K562 (cell line): ENCODE measurements around the gene ABCA7. TPM values are rescaled to one million over a fixed set of nuclear protein-coding genes. Genes with fewer than 3 reads are reported as not detected.

Experiments
- ATAC-seq: fragments of 200-7000 bp; cut with Tn5 transposase; 3 replicates; pipeline ENCODE4 v1.9.1; 2020; ENCODE audit warnings: moderate library complexity
- BruUV-seq: library from RNA; stranded (reverse); fragments of 400-500 nt; replicated peaks from 2 replicates; lab custom pipeline; 2021; lab: Mats Ljungman, UMichigan
- CTCF ChIA-PET: fragments of 300-600 bp; formaldehyde crosslinking; extraction: SDS; loops from one replicate; lab custom pipeline; 2021; ENCODE audit warnings: low intra/inter-chr PET ratio; lab: Yijun Ruan, JAX
- POLR2A ChIA-PET: fragments of 300-600, 350-650 bp; sonication (Branson Sonifier 250); formaldehyde crosslinking; extraction: SDS; loops from one replicate; lab custom pipeline; 2021; ENCODE audit warnings: antibody characterized with exemption, inconsistent platforms; lab: Yijun Ruan, JAX
- DNase-seq, 4 experiments: peaks; one replicate each; pipeline versions ENCODE4 v3.0.0 to v3.0.0-alpha.2; 2011 to 2018; ENCODE audit warnings: low spot score in 3 of 4, mixed read lengths in 3 of 4; ENCODE audit errors: extremely low read depth in 1 of 4
- FAIRE-seq: peaks from 2 replicates; lab custom pipeline; 2011; peaks lifted over from hg19 to GRCh38; lab: Jason Lieb, UNC
- H2AFZ ChIP-seq: 2 replicates; pipeline ENCODE4 v1.6.0; 2011; ENCODE audit warnings: low read depth, low read length, control low read depth, inconsistent platforms
- H3K27ac ChIP-seq: fragments of 200-600 bp; 3 replicates; pipeline ENCODE4 v1.8.0; 2011; ENCODE audit warnings: low read depth, mild to moderate bottlenecking, control low read depth, inconsistent platforms, low read length, moderate library complexity, mixed read lengths; ENCODE audit errors: extremely low read depth
- H3K27me3 ChIP-seq, 2 experiments: fragments of 300-600 bp in 1 of 2; 2 replicates in 1 of 2; 3 replicates in 1 of 2; pipeline versions ENCODE4 v1.6.0 to v1.8.0; 2011; ENCODE audit warnings: inconsistent platforms in 2 of 2, low read length in 2 of 2, mild to moderate bottlenecking in 1 of 2, mixed read lengths in 1 of 2, moderate library complexity in 1 of 2; ENCODE audit not compliant: control insufficient read depth in 2 of 2, insufficient read depth in 2 of 2
- H3K36me3 ChIP-seq: fragments of 300-600 bp; 3 replicates; pipeline ENCODE4 v1.8.0; 2011; ENCODE audit warnings: mild to moderate bottlenecking, low read length, inconsistent platforms; ENCODE audit not compliant: control insufficient read depth, insufficient read depth
- H3K4me1 ChIP-seq, 2 experiments: fragments of 200-600 bp in 1 of 2; replicated peaks in 1 of 2; 2 replicates in 1 of 2; 3 replicates in 1 of 2; pipeline versions ENCODE4 v1.5.1 to v1.8.0; 2011; ENCODE audit warnings: inconsistent platforms in 2 of 2, low read length in 2 of 2, mild to moderate bottlenecking in 1 of 2, mixed read lengths in 1 of 2, moderate library complexity in 1 of 2; ENCODE audit not compliant: control insufficient read depth in 2 of 2, insufficient read depth in 2 of 2
- H3K4me2 ChIP-seq: 2 replicates; pipeline ENCODE4 v1.6.1; 2011; ENCODE audit warnings: low read length, control low read depth, inconsistent platforms, mixed read lengths; ENCODE audit not compliant: insufficient read depth
- H3K4me3 ChIP-seq: fragments of 200-600 bp; sonication (generic), shearing (Covaris generic); 2 replicates; pipeline ENCODE4 v1.5.1; 2016; ENCODE audit warnings: control low read depth, inconsistent platforms
- H3K79me2 ChIP-seq: fragments of 200-600 bp; 3 replicates; pipeline ENCODE4 v1.8.0; 2011; ENCODE audit warnings: low read length, inconsistent platforms; ENCODE audit not compliant: control insufficient read depth, insufficient read depth
- H3K9ac ChIP-seq, 2 experiments: 2 replicates each; pipeline versions ENCODE4 v1.6.0 to v1.6.1; 2011; ENCODE audit warnings: low read depth in 2 of 2, low read length in 2 of 2, control low read depth in 1 of 2, inconsistent platforms in 1 of 2, mild to moderate bottlenecking in 1 of 2, mixed read lengths in 1 of 2; ENCODE audit not compliant: insufficient read depth in 1 of 2
- H3K9me1 ChIP-seq: one replicate; pipeline ENCODE4 v1.6.0; 2011; ENCODE audit warnings: inconsistent platforms, mild to moderate bottlenecking, low read length, moderate library complexity; ENCODE audit not compliant: control insufficient read depth, insufficient read depth
- H3K9me3 ChIP-seq: replicated peaks from 2 replicates; pipeline ENCODE4 v1.5.1; 2011; ENCODE audit warnings: low read depth, low read length, inconsistent platforms; ENCODE audit not compliant: control insufficient read depth, insufficient read depth
- H4K20me1 ChIP-seq: replicated peaks from 2 replicates; pipeline ENCODE4 v1.6.1; 2011; ENCODE audit warnings: low read length, inconsistent platforms, mixed read lengths; ENCODE audit not compliant: control insufficient read depth, insufficient read depth
- ADNP ChIP-seq: fragments of 200-800 bp; sonication (Bioruptor generic); IDR thresholded peaks from 2 replicates; pipeline ENCODE4 v1.6.1; 2016; ENCODE audit warnings: missing genetic modification characterization, missing compliant biosample characterization
- CBX2 ChIP-seq: fragments of 200-600 bp; sonication (generic); IDR thresholded peaks from one replicate; pipeline ENCODE4 v1.6.1; 2012; ENCODE audit warnings: mild to moderate bottlenecking, low read length, inconsistent platforms; ENCODE audit not compliant: insufficient read depth, poor library complexity, severe bottlenecking
- CHD4 ChIP-seq: fragments of 200-600 bp; sonication (generic); IDR thresholded peaks from 3 replicates; pipeline ENCODE4 v1.6.1; 2012; ENCODE audit warnings: low read depth, mild to moderate bottlenecking, mixed read lengths, low read length, inconsistent platforms; ENCODE audit not compliant: insufficient read depth, insufficient replicate concordance, poor library complexity, severe bottlenecking
- CTCFL ChIP-seq: IDR thresholded peaks from 2 replicates; pipeline ENCODE4 v1.6.1; 2011; ENCODE audit warnings: borderline replicate concordance, low read depth, mild to moderate bottlenecking, moderate library complexity, low read length; ENCODE audit not compliant: insufficient read depth, poor library complexity, severe bottlenecking
- E2F3 ChIP-seq: fragments of 250-450 bp; sonication (Bioruptor Pico); IDR thresholded peaks from 2 replicates; pipeline ENCODE4 v1.4.0; 2020; ENCODE audit warnings: mild to moderate bottlenecking
- FOXJ2 ChIP-seq: fragments of 200-800 bp; sonication (Bioruptor generic); IDR thresholded peaks from 2 replicates; pipeline ENCODE4 v1.6.1; 2016; ENCODE audit warnings: missing genetic modification characterization, missing compliant biosample characterization
- FOXJ3 ChIP-seq: sonication (generic); formaldehyde crosslinking; IDR thresholded peaks from 2 replicates; pipeline ENCODE4 v1.4.0; 2020; ENCODE audit warnings: mild to moderate bottlenecking, missing genetic modification reagents
- HMGN3 ChIP-seq: IDR thresholded peaks from 2 replicates; pipeline ENCODE4 v1.6.1; 2011; ENCODE audit warnings: borderline replicate concordance, low read depth, mild to moderate bottlenecking, mixed read lengths, low read length; ENCODE audit not compliant: insufficient read length; ENCODE audit errors: extremely low read depth
- HNRNPL ChIP-seq: fragments of 200-400 bp; formaldehyde crosslinking; IDR thresholded peaks from 2 replicates; pipeline ENCODE4 v1.6.1; 2017; ENCODE audit warnings: low read depth, mild to moderate bottlenecking, low read length
- IRF9 ChIP-seq: fragments of 450-650 bp; IDR thresholded peaks from 2 replicates; pipeline ENCODE4 v1.6.1; 2016; ENCODE audit warnings: missing biosample characterization, missing genetic modification characterization
- MLLT1 ChIP-seq, 2 experiments: fragments of 450-650 bp; IDR thresholded peaks; 2 replicates each; pipeline ENCODE4 v1.6.1; 2016
- MLX ChIP-seq, 2 experiments: fragments of 450-650 bp in 1 of 2; sonication (generic) in 1 of 2; formaldehyde crosslinking; conservative IDR thresholded peaks; 2 replicates each; pipeline versions ENCODE4 v1.4.0 to v1.8.1; 2020 to 2022; ENCODE audit warnings: mild to moderate bottlenecking in 1 of 2, missing genetic modification reagents in 1 of 2
- NR2C1 ChIP-seq, 2 experiments: fragments of 450-650 bp; IDR thresholded peaks; 2 replicates each; pipeline ENCODE4 v1.6.1; 2017; ENCODE audit warnings: mild to moderate bottlenecking in 2 of 2, antibody characterized with exemption in 1 of 2, inconsistent platforms in 1 of 2, missing compliant biosample characterization in 1 of 2, missing genetic modification characterization in 1 of 2
- RBM17 ChIP-seq: fragments of 200-400 bp; formaldehyde crosslinking; IDR thresholded peaks from 2 replicates; pipeline ENCODE4 v1.6.1; 2017; ENCODE audit warnings: low read depth, mild to moderate bottlenecking, low read length, borderline replicate concordance
- SRSF3 ChIP-seq: fragments of 200-400 bp; formaldehyde crosslinking; IDR thresholded peaks from 2 replicates; pipeline ENCODE4 v1.6.1; 2016; ENCODE audit warnings: mild to moderate bottlenecking, low read length, moderate library complexity; ENCODE audit not compliant: insufficient read depth
- ZNF311 ChIP-seq: fragments of 250-450 bp; sonication (Bioruptor Pico); IDR thresholded peaks from 2 replicates; pipeline ENCODE4 v1.4.0; 2020; ENCODE audit warnings: mild to moderate bottlenecking, moderate library complexity
- WGBS: fragments of 100-300 bp; shearing (Covaris generic); methylation state at CpG from one replicate; pipeline ENCODE4 v1.1.6; 2016; ENCODE audit warnings: low coverage, mixed read lengths; ENCODE audit not compliant: insufficient coverage; ENCODE audit errors: missing lambda C conversion rate; 5-methylcytosine and 5-hydroxymethylcytosine counted together
- in situ Hi-C: fragments of 300-500 bp; cut with MboI; formaldehyde crosslinking; loops from 4 replicates; pipeline ENCODE4 v1.15.0; 2018; ENCODE audit warnings: inconsistent platforms, mixed read lengths
- intact Hi-C: fragments of 100-400 bp; cut with micrococcal nuclease; formaldehyde crosslinking; loops from 2 replicates; pipeline ENCODE4 v1.14.2; 2022
- polyA plus RNA-seq, 8 experiments: library from polyadenylated mRNA; depleted of rRNA in 4 of 8; stranded (reverse) in 5 of 8; unstranded in 3 of 8; fragments of >200 nt; fragmentation: Nextera tagmentation in 2 of 8; fragmentation: Illumina TruSeq in 1 of 8; extraction: Ambion mirVana in 2 of 8; extraction: Trizol in 1 of 8; gene quantifications; 2 replicates each; pipeline versions ENCODE4 v1.2.1 to v1.2.3, GENCODE V29; 2011 to 2014; ENCODE audit warnings: inconsistent platforms in 1 of 8, missing spikeins in 1 of 8
- total RNA-seq, 7 experiments: library from RNA; depleted of rRNA in 6 of 7; stranded (reverse); fragments of >200 nt in 6 of 7; fragmentation: Illumina TruSeq in 2 of 7; extraction: Trizol in 2 of 7; gene quantifications; 2 replicates each; pipeline versions ENCODE4 v1.2.1 to v1.2.3, GENCODE V29; 2011 to 2021; ENCODE audit warnings: low replicate concordance in 1 of 7

Gene ABCA7
- total and polyA plus RNA-seq, 9 of the 15 experiments (the other 6 are each of a cell fraction or from before 2014, with no cell fraction given): 2.3 to 96.1 (median 31.2) TPM

GRCh38 chr19:1027650-1028061 lies 12.3 kb upstream of the ABCA7 start:
- no peaks in the 10 kb centered on the region for H3K9me1 ChIP-seq
- peak overlapping the region; percentile 98 for H3K27ac ChIP-seq
- no peak for FAIRE-seq
- H4K20me1 ChIP-seq: no peaks in the 10 kb centered on the region
- peak overlapping the region; percentile 79 for H3K4me2 ChIP-seq
- H3K4me1 ChIP-seq: peaks cover 20 to 68% of the 10 kb centered on the region in 2 experiments
- in situ Hi-C loops: no loop called here
- H3K9me3 ChIP-seq: no peaks in the 10 kb centered on the region
- H2AFZ ChIP-seq: no peak overlapping the region
- H3K79me2 ChIP-seq: peaks cover 43% of the 10 kb centered on the region
- peak overlapping the region; percentile 87 for H3K4me3 ChIP-seq
- H3K36me3 ChIP-seq: peaks cover 20% of the 10 kb centered on the region; the same call in 1 of the 3 replicates
- intact Hi-C loops: loop anchor here (1.0 kb wide), 1 partner anchor 15 kb away; no protein-coding TSS in a partner anchor
- H3K27me3 ChIP-seq: no peaks in the 10 kb centered on the region
- ChIA-PET POLR2A (interaction anchor here (0.6 to 8.5 kb wide), 12 partner anchors 11 to 539 kb away, joined by 3 to 176 read pairs (median 4); partner anchors contain the start of genes ABCA7 and CIRBP), CTCF (no interaction called here)
- no peak for ATAC-seq
- H3K9ac ChIP-seq: peak overlapping the region; percentile 87 to 93
- no TSS peak for BruUV-seq
- no peak for DNase-seq
- 11% methylated on average over 11 of the region's 16 CpGs for WGBS
- peak; percentile 17 for TF ChIP-seq HMGN3
- no peak for TF ChIP-seq FOXJ2
- TF ChIP-seq CBX2: no peak
- no peak for TF ChIP-seq RBM17
- no peak for TF ChIP-seq CTCFL
- TF ChIP-seq MLLT1 (IDR thresholded peaks at IDR 0.05): no peak
- 0 out of 2 replicates have a peak, but pooled peaks have one; percentile 51 for TF ChIP-seq ADNP (tag)
- TF ChIP-seq FOXJ3: no peak
- TF ChIP-seq NR2C1 (IDR thresholded peaks at IDR 0.05): no peak
- no peak for TF ChIP-seq NR2C1 (tag; IDR thresholded peaks at IDR 0.05)
- TF ChIP-seq E2F3: no peak
- no peak for TF ChIP-seq IRF9 (tag)
- TF ChIP-seq CHD4: no peak
- TF ChIP-seq HNRNPL: 0 out of 2 replicates have a peak, but pooled peaks have one; percentile 25
- TF ChIP-seq SRSF3: no peak
- TF ChIP-seq MLX (CRISPR knock-in tag; conservative IDR thresholded peaks at IDR 0.05): no peak
- TF ChIP-seq ZNF311 (CRISPR knock-in tag): no peak
